Tibial nerve (tissue), 3 donors: ENCODE results near the gene STAT3.
"Not testable (repeated sequence)": the region's sequence is repeated elsewhere in the genome, so short reads cannot be mapped to it uniquely, and the experiment has no call there.

Source experiments
- POLR2A ChIP-seq, 2 donors: fragments of 450-650 bp; IDR thresholded peaks; one replicate each; pipeline ENCODE4 v1.6.1; 2017; ENCODE audit warnings: antibody characterized with exemption in 2 of 2, mild to moderate bottlenecking in 2 of 2, moderate library complexity in 2 of 2
- TF ChIP-seq, protein P1 (sequence below), 5 experiments: fragments of 200-600 bp in 3 of 5; fragments of 450-650 bp in 2 of 5; sonication (generic) in 3 of 5; IDR thresholded peaks; one replicate each; pipeline ENCODE4 v1.5.1; 2016 to 2019; ENCODE audit warnings: antibody characterized with exemption in 5 of 5, mild to moderate bottlenecking in 3 of 5, moderate library complexity in 2 of 5

GRCh38 chr17:42317967-42318366 is 70.3 kb downstream of the STAT3 start:
- TF ChIP-seq, protein P1, sequence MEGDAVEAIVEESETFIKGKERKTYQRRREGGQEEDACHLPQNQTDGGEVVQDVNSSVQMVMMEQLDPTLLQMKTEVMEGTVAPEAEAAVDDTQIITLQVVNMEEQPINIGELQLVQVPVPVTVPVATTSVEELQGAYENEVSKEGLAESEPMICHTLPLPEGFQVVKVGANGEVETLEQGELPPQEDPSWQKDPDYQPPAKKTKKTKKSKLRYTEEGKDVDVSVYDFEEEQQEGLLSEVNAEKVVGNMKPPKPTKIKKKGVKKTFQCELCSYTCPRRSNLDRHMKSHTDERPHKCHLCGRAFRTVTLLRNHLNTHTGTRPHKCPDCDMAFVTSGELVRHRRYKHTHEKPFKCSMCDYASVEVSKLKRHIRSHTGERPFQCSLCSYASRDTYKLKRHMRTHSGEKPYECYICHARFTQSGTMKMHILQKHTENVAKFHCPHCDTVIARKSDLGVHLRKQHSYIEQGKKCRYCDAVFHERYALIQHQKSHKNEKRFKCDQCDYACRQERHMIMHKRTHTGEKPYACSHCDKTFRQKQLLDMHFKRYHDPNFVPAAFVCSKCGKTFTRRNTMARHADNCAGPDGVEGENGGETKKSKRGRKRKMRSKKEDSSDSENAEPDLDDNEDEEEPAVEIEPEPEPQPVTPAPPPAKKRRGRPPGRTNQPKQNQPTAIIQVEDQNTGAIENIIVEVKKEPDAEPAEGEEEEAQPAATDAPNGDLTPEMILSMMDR (IDR thresholded peaks at IDR 0.05), result not testable (repeated sequence)
- not testable (repeated sequence) for TF ChIP-seq POLR2A (IDR thresholded peaks at IDR 0.05)
